Activated naive CD8-positive, alpha-beta T cell treated with anti-CD3 and anti-CD28 coated beads for 36 hours (primary cell): ENCODE results near the gene OSR1. TPM values are rescaled to one million over a fixed set of nuclear protein-coding genes. Genes with fewer than 3 reads are reported as not detected.
"Not testable (repeated sequence)": the region's sequence is repeated elsewhere in the genome, so short reads cannot be mapped to it uniquely, and the experiment has no call there.

Source experiments
- DNase-seq: peaks from one replicate; pipeline ENCODE4 v3.0.0; 2021
- H3K27ac Mint-ChIP-seq: one replicate; pipeline ENCODE4 v1.8.0; 2022; ENCODE audit warnings: mild to moderate bottlenecking, moderate library complexity, mixed read lengths
- H3K27me3 Mint-ChIP-seq: one replicate; pipeline ENCODE4 v1.8.0; 2022; ENCODE audit warnings: mild to moderate bottlenecking, mixed read lengths
- H3K36me3 Mint-ChIP-seq: one replicate; pipeline ENCODE4 v1.8.0; 2021; ENCODE audit warnings: mild to moderate bottlenecking, mixed read lengths
- H3K4me1 Mint-ChIP-seq: one replicate; pipeline ENCODE4 v1.8.0; 2021; ENCODE audit warnings: mixed read lengths
- H3K4me3 Mint-ChIP-seq: one replicate; pipeline ENCODE4 v1.8.0; 2022; ENCODE audit warnings: mild to moderate bottlenecking, moderate library complexity, mixed read lengths
- H3K9me3 Mint-ChIP-seq: one replicate; pipeline ENCODE4 v1.8.0; 2022; ENCODE audit warnings: mixed read lengths
- total RNA-seq, 2 experiments: library from RNA; stranded (reverse); gene quantifications; one replicate each; pipeline ENCODE4 v1.2.3, GENCODE V29; 2021

OSR1 gene
- total RNA-seq, 2 experiments from 2014 or later: not detected

- Mint-ChIP-seq H3K27ac (no peak overlapping the region), H3K27me3 (no peaks in the 10 kb centered on the region), H3K36me3 (peaks cover 6% of the 10 kb centered on the region), H3K9me3 (no peaks in the 10 kb centered on the region), H3K4me1 (no peaks in the 10 kb centered on the region), H3K4me3 (no peak overlapping the region)
- DNase-seq: no peak
Measured at GRCh38 chr2:19330436-19330835, 28.0 kb downstream of the OSR1 start.

- no peak for DNase-seq
- H3K27ac Mint-ChIP-seq: no peak overlapping the region
- no peaks in the 10 kb centered on the region for H3K4me1 Mint-ChIP-seq
- peaks cover 6% of the 10 kb centered on the region for H3K36me3 Mint-ChIP-seq
- H3K9me3 Mint-ChIP-seq: no peaks in the 10 kb centered on the region
- no peak overlapping the region for H3K4me3 Mint-ChIP-seq
- H3K27me3 Mint-ChIP-seq: no peaks in the 10 kb centered on the region
Measured at GRCh38 chr2:19329445-19329844, 29.0 kb downstream of the OSR1 start.

- no peaks in the 10 kb centered on the region for H3K9me3 Mint-ChIP-seq
- H3K36me3 Mint-ChIP-seq: peaks cover 1% of the 10 kb centered on the region
- DNase-seq: no peak
- no peaks in the 10 kb centered on the region for H3K27me3 Mint-ChIP-seq
- no peaks in the 10 kb centered on the region for H3K4me1 Mint-ChIP-seq
- H3K27ac Mint-ChIP-seq: no peak overlapping the region
- no peak overlapping the region for H3K4me3 Mint-ChIP-seq
Measured at GRCh38 chr2:19327496-19327895, 30.9 kb downstream of the OSR1 start.

- Mint-ChIP-seq H3K27me3 (no peaks in the 10 kb centered on the region), H3K36me3 (peaks cover 2% of the 10 kb centered on the region), H3K27ac (no peak overlapping the region), H3K4me1 (no peaks in the 10 kb centered on the region), H3K9me3 (no peaks in the 10 kb centered on the region), H3K4me3 (no peak overlapping the region)
- no peak for DNase-seq
Measured at GRCh38 chr2:19321946-19322345, 36.5 kb downstream of the OSR1 start.

- Mint-ChIP-seq H3K27ac (no peak overlapping the region), H3K9me3 (no peaks in the 10 kb centered on the region), H3K4me1 (no peaks in the 10 kb centered on the region), H3K4me3 (no peak overlapping the region), H3K36me3 (peaks cover 2% of the 10 kb centered on the region), H3K27me3 (no peaks in the 10 kb centered on the region)
- no peak for DNase-seq
Measured at GRCh38 chr2:19320813-19321212, 37.6 kb downstream of the OSR1 start.

GRCh38 chr2:19319698-19320097 lies 38.7 kb downstream of the OSR1 start:
- DNase-seq: no peak
- peaks cover 2% of the 10 kb centered on the region for H3K36me3 Mint-ChIP-seq
- H3K9me3 Mint-ChIP-seq: no peaks in the 10 kb centered on the region
- no peak overlapping the region for H3K27ac Mint-ChIP-seq
- no peaks in the 10 kb centered on the region for H3K4me1 Mint-ChIP-seq
- H3K27me3 Mint-ChIP-seq: no peaks in the 10 kb centered on the region
- H3K4me3 Mint-ChIP-seq: no peak overlapping the region

- Mint-ChIP-seq H3K27me3 (no peaks in the 10 kb centered on the region), H3K36me3 (peaks cover 2% of the 10 kb centered on the region)
Measured at GRCh38 chr2:19319064-19319463, 39.4 kb downstream of the OSR1 start.

GRCh38 chr2:19313553-19313952 lies 44.9 kb downstream of the OSR1 start:
- no peak for DNase-seq
- no peak overlapping the region for H3K4me3 Mint-ChIP-seq
- H3K36me3 Mint-ChIP-seq: peaks cover under 1% of the 10 kb centered on the region
- H3K4me1 Mint-ChIP-seq: no peaks in the 10 kb centered on the region
- H3K27ac Mint-ChIP-seq: no peak overlapping the region
- peaks cover under 1% of the 10 kb centered on the region for H3K9me3 Mint-ChIP-seq
- H3K27me3 Mint-ChIP-seq: no peaks in the 10 kb centered on the region

More at GRCh38 chr2:19319064-19319463, 39.4 kb downstream of the OSR1 start:
- Mint-ChIP-seq H3K4me1 (no peaks in the 10 kb centered on the region), H3K9me3 (no peaks in the 10 kb centered on the region), H3K27ac (no peak overlapping the region), H3K4me3 (no peak overlapping the region)
- DNase-seq: no peak

- Mint-ChIP-seq H3K27ac (no peak overlapping the region), H3K4me3 (no peak overlapping the region), H3K36me3 (peaks cover 2% of the 10 kb centered on the region), H3K4me1 (no peaks in the 10 kb centered on the region), H3K9me3 (peaks cover 3% of the 10 kb centered on the region), H3K27me3 (no peaks in the 10 kb centered on the region)
- no peak for DNase-seq
Measured at GRCh38 chr2:19312949-19313348, 45.5 kb downstream of the OSR1 start.

GRCh38 chr2:19306065-19306464 lies 52.4 kb downstream of the OSR1 start:
- not testable (repeated sequence) for H3K27ac Mint-ChIP-seq, H3K27me3 Mint-ChIP-seq, H3K4me3 Mint-ChIP-seq, H3K9me3 Mint-ChIP-seq, DNase-seq, H3K36me3 Mint-ChIP-seq, H3K4me1 Mint-ChIP-seq

- not testable (repeated sequence) for H3K36me3 Mint-ChIP-seq, H3K4me3 Mint-ChIP-seq, H3K4me1 Mint-ChIP-seq, DNase-seq, H3K27me3 Mint-ChIP-seq, H3K27ac Mint-ChIP-seq, H3K9me3 Mint-ChIP-seq
Measured at GRCh38 chr2:19305400-19306055, 52.9 kb downstream of the OSR1 start.

GRCh38 chr2:19301706-19302105 lies 56.7 kb downstream of the OSR1 start:
- no peak overlapping the region for H3K4me3 Mint-ChIP-seq
- H3K27ac Mint-ChIP-seq: no peak overlapping the region
- H3K4me1 Mint-ChIP-seq: peaks cover 3% of the 10 kb centered on the region
- peaks cover 1% of the 10 kb centered on the region for H3K9me3 Mint-ChIP-seq
- DNase-seq: no peak
- H3K36me3 Mint-ChIP-seq: peaks cover 8% of the 10 kb centered on the region
- H3K27me3 Mint-ChIP-seq: no peaks in the 10 kb centered on the region
